LNCaP clone FGC (cell line): ENCODE measurements around the gene CREBRF.
A peak's percentile ranks its signal among the peaks of the same experiment; 100 is the strongest.
"Not testable (repeated sequence)": the region's sequence is repeated elsewhere in the genome, so short reads cannot be mapped to it uniquely, and the experiment has no call there.

ENCODE experiments used
- DNase-seq: peaks from one replicate; pipeline ENCODE4 v3.0.0-alpha.2; 2011; ENCODE audit warnings: low read depth
- H3K4me3 ChIP-seq: 2 replicates; pipeline ENCODE4 v1.5.1; 2011; ENCODE audit warnings: mild to moderate bottlenecking, low read depth, low read length, control low read depth
- CTCF ChIP-seq: IDR thresholded peaks from 2 replicates; pipeline ENCODE4 v1.5.1; 2012; ENCODE audit warnings: mild to moderate bottlenecking; ENCODE audit not compliant: control insufficient read depth, insufficient read depth; ENCODE audit errors: extremely low read depth

The CREBRF gene

GRCh38 chr5:173015192-173015591 lies 41.0 kb upstream of the CREBRF start:
- no peak for TF ChIP-seq CTCF
- DNase-seq, result no peak
- H3K4me3 ChIP-seq, result no peak overlapping the region

DNA sequence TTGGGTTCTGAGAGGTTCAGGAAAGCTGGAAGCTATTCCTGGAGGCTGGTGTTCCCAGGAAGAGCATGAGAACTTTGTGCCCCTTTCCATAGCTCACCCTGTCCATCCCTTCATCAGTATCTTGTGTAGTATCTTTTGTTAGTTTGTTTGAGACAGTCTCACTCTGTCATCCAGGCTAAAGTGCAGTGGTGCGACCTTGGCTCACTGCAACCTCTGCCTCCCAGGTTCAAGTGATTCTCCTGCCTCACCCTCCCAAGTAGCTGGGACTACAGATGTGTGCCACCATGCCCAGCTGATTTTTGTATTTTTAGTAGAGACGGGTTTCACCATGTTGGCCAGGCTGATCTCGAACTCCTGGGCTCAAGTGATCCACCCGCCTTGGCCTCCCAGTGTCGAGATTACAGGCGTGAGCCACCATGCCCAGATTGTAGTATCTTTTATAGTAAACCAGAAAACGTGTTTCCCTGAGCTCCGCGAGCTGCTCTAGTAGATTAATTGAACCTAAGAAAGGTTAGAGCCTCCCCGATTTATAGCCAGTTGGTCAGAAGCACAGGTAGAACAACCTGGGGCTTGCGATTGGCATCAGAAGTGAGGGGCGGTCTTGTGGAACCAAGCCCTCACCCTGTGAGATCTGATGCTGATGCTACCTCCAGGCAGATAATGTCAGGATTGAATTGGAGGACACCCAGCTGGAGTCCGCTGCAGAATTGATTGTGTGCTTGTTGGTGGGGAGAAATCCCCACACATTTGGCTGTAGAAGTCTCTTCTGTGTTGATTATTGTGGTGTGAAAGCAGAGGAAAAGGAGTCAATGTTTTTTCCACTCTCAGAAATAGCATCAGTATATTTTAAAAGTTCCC lies 40.3 kb upstream of the CREBRF start:
- no peak for DNase-seq
- peak overlapping the region; percentile 12; the same call in 1 of the 2 replicates for H3K4me3 ChIP-seq

GRCh38 chr5:173016598-173017046 lies 39.5 kb upstream of the CREBRF start:
- DNase-seq, result peak; percentile 66
- TF ChIP-seq CTCF, result no peak
- peak overlapping the region; percentile 12; the same call in 1 of the 2 replicates for H3K4me3 ChIP-seq

More for the DNA sequence above, 40.3 kb upstream of the CREBRF start:
- TF ChIP-seq CTCF, result no peak

DNA sequence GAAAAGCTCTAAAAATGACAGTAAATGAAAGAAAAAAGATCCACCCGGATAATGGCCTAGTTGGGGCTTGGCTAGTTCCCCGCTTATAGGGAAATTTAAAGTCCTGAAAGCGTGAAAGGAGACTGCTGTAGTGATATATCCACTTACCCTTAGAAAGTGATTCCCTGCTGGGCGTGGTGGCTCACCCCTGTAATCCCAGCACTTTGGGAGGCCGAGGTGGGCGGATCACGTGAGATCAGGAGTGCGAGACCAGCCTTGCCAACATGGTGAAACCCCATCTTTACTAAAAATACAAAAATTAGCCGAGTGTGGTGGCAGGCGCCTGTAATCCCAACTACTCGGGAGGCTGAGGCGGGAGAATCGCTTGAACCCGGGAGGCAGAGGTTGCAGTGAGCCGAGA lies 39.1 kb upstream of the CREBRF start:
- H3K4me3 ChIP-seq, result peak overlapping the region; percentile 3; the same call in 1 of the 2 replicates
- not testable (repeated sequence) for DNase-seq

DNA sequence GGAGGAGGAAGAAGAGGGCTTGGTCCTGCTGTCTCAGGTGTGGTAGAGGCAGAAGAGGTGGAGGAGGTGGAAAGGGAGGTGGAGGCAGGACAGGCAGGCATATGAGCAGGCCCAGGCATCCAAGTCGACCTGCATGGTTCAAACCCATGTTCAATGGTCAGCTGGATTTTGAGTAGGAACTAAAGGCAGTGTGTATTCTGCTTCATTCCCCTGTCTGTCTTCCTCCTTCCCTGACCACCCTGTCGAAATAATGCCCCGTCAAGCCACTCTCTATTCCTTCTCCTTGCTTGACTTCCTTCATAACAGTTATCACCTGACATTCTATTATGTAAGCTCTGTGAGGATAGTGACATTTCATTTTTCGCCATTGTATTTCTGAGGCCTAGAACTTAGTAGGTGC lies 37.8 kb upstream of the CREBRF start:
- TF ChIP-seq CTCF, result no peak
- no peak overlapping the region for H3K4me3 ChIP-seq
- no peak for DNase-seq

- no peak for TF ChIP-seq CTCF
- no peak for DNase-seq
- H3K4me3 ChIP-seq, result no peak overlapping the region
Observed at GRCh38 chr5:173020154-173020581, 36.0 kb upstream of the CREBRF start.

DNA sequence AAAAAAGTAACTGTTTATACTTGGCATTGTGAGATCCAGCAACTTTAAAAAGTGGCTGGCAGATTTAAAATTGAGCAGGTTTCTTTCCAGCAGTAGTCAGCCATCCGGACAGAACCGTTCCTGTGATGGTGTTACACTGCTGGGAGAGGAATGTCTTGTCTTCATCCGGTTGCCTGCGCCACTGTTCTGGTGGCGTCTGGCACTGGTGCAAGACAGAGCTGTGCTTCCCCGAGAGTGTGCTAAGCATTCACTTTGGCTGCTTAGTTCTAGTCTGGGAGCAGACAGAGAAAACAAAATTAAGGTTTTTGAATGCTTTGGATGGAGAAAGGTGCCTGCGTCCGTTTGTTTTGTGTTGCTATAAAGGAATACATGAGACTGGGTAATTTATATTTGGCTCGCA lies 35.5 kb upstream of the CREBRF start:
- no peak overlapping the region for H3K4me3 ChIP-seq
- TF ChIP-seq CTCF, result no peak
- DNase-seq, result no peak
